ENCODE measurements around the gene CCDC74A.
"Not testable (repeated sequence)": the region's sequence is repeated elsewhere in the genome, so short reads cannot be mapped to it uniquely, and the experiment has no call there.

Gene CCDC74A

DNA sequence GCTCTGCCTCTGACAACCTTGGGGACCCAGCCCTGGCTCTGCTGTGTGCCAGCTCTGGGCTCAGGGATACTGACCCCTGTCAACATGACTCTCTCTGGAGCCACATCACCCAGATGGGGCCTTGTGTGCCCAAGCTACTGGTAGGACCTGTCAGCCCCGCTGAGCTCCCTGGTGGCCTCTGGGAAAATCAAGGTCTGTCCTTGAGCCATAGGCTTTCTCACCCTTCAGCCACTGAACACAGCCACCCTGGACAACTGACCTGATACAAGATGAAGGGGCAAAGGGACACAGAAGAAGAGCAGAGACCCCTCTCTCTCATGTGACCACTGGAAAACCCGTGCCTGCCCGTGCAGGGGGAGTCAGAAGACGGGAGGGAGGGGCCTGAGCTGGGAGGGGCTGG is 7.8 kb downstream of the CCDC74A start:
- TF ChIP-seq CTCF (IDR thresholded peaks at IDR 0.05; ENCODE audit: extremely low read depth, insufficient read depth, missing control alignments): no peak
- in situ Hi-C loops (cut with MboI; ENCODE audit: low pct_unique_long_range_greater_than_20kb, low sequenced_read_pairs, unreplicated experiment): no loop called here
- no peak for DNase-seq (ENCODE audit: low spot score)

GRCh38 chr2:131535951-131536826 is 8.5 kb downstream of the CCDC74A start:
- in situ Hi-C loops (cut with MboI; ENCODE audit: low pct_unique_long_range_greater_than_20kb, low sequenced_read_pairs, unreplicated experiment); DNase-seq (ENCODE audit: low spot score): not testable (repeated sequence)

- DNase-seq (ENCODE audit: low spot score); in situ Hi-C loops (cut with MboI; ENCODE audit: low pct_unique_long_range_greater_than_20kb, low sequenced_read_pairs, unreplicated experiment): not testable (repeated sequence)
Measured at GRCh38 chr2:131536841-131537240, 9.2 kb downstream of the CCDC74A start.

DNA sequence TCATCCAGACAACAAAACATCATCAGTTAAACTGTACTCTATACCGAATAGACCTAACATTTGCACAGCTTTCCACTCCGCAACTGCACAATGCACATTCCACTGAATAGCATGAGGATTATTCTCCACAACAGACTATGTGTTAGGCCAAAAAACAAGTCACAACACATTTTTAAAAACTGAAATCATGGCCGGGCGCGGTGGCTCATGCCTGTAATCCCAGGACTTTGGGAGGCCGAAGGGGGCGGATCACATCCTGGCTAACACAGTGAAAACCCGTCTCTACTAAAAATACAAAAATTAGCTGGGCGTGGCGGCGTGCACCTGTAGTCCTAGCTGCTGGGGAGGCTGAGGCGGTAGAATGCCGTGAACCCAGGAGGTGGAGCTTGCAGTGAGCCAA is 11.2 kb downstream of the CCDC74A start:
- in situ Hi-C loops (cut with MboI; ENCODE audit: low pct_unique_long_range_greater_than_20kb, low sequenced_read_pairs, unreplicated experiment); DNase-seq (ENCODE audit: low spot score): not testable (repeated sequence)

- TF ChIP-seq CTCF (IDR thresholded peaks at IDR 0.05; ENCODE audit: extremely low read depth, insufficient read depth, missing control alignments): no peak
- DNase-seq (ENCODE audit: low spot score): no peak
- in situ Hi-C loops (cut with MboI; ENCODE audit: low pct_unique_long_range_greater_than_20kb, low sequenced_read_pairs, unreplicated experiment): no loop called here
Measured at GRCh38 chr2:131542438-131543384, 15.0 kb downstream of the CCDC74A start.

GRCh38 chr2:131543385-131543891 is 15.8 kb downstream of the CCDC74A start:
- no peak for DNase-seq (ENCODE audit: low spot score)
- no peak for TF ChIP-seq CTCF (IDR thresholded peaks at IDR 0.05; ENCODE audit: extremely low read depth, insufficient read depth, missing control alignments)
- in situ Hi-C loops (cut with MboI; ENCODE audit: low pct_unique_long_range_greater_than_20kb, low sequenced_read_pairs, unreplicated experiment): no loop called here

DNA sequence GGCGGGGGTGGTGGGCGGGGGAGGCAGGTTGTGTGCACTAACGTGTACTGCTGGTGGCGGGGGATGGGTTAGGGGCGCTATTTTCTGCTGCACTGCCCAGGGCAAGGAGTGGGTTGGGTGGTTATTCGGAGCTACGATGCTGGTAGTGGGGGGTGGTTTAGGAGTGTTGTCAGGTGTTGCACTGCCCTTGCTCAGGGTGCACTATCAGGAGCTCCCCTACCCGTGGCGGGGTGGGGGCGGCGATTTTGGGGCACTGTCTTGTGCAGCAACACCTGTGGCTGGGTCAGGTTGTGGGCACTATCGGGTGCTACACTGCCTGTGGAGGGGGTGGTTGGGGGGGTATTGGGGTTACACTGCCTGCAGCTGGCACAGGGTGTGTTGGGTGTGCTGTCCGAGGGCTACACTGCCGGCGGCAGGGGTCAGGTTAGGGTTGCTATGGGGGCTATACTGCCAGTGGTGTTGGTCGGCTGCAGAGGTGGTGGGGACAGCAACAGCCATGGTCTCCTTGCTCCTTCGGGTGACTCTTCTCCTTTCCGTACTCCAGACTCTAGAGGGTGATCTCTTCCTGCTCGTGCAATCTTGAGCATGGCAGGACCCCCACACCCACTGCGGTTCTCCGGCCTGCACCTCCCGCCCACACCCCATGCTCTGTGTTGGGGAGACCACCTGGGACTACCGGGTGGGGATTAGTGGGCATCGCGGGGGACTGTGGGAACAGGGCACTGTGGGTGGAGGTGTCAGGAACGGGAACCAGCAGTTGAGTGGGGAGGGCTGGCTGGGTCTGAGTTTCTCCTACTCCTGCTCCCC is 16.5 kb downstream of the CCDC74A start:
- DNase-seq (ENCODE audit: low spot score); in situ Hi-C loops (cut with MboI; ENCODE audit: low pct_unique_long_range_greater_than_20kb, low sequenced_read_pairs, unreplicated experiment): not testable (repeated sequence)

DNA sequence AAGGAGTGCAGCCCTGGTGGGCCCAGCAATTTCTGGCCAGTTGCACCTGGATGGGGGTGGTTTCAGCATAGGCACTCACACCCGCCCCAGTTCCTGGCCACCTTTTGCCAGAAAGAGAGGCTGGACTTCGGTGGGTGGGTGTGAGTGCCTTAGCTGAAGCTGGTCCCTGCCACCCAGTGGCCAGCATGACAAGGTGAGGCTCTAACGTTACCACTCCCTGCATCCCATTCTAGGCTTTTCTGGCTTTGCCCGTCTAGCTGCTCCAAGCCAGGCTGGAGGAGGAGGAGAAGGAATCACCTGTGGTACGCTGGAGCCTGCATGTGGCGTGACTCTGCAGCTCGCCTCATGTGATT is 17.1 kb downstream of the CCDC74A start:
- DNase-seq (ENCODE audit: low spot score); in situ Hi-C loops (cut with MboI; ENCODE audit: low pct_unique_long_range_greater_than_20kb, low sequenced_read_pairs, unreplicated experiment): not testable (repeated sequence)

Data from GM13977 (cell line).